ENCODE measurements around the gene WARS2. TPM values are rescaled to one million over a fixed set of nuclear protein-coding genes. Genes with fewer than 3 reads are reported as not detected.

The WARS2 gene
- total RNA-seq, 2 donors from 2014 or later, result 9.9 to 11.8 TPM

DNA sequence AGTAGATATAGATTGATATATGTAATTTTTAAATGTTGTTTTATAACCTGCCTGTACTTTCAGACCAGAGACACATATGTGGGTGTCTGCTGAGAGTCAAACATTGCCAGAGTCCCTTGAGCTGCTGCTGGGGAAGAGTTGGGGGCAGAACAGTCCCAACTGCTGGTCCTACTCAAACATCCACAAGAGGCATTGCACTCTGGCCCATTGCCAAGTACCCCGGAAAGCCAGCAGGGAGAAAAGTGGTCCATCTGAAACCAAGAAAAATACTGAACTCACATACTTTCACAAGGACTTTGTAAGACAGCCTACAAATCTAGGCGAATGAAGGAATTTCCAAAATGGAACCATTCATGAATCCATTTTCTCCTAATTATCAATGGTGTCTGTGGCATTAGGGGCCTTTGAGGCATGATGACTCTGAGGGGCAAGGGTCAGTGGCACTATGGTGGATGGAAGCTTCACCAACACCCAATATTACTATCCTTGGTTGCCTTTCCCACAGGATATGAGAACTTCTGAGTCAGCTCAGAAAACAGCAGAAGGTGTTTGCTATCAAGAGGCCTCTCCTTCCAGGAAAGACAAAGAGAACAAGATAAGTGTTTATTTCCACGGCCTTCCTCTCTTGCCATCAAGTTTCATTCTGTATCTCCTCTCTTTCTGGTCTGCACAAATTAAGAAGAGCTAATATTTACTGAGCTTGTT is 145.0 kb downstream of the WARS2 start:
- Mint-ChIP-seq H3K9me3 (peaks cover 3% of the 10 kb centered on the region), H3K36me3 (ENCODE audit: low read depth) (no peaks in the 10 kb centered on the region), H3K4me1 (peaks cover 13% of the 10 kb centered on the region), H3K27ac (no peak overlapping the region), H3K4me3 (no peak overlapping the region), H3K27me3 (ENCODE audit: insufficient read depth) (peaks cover 100% of the 10 kb centered on the region)
- TF ChIP-seq, protein P1, sequence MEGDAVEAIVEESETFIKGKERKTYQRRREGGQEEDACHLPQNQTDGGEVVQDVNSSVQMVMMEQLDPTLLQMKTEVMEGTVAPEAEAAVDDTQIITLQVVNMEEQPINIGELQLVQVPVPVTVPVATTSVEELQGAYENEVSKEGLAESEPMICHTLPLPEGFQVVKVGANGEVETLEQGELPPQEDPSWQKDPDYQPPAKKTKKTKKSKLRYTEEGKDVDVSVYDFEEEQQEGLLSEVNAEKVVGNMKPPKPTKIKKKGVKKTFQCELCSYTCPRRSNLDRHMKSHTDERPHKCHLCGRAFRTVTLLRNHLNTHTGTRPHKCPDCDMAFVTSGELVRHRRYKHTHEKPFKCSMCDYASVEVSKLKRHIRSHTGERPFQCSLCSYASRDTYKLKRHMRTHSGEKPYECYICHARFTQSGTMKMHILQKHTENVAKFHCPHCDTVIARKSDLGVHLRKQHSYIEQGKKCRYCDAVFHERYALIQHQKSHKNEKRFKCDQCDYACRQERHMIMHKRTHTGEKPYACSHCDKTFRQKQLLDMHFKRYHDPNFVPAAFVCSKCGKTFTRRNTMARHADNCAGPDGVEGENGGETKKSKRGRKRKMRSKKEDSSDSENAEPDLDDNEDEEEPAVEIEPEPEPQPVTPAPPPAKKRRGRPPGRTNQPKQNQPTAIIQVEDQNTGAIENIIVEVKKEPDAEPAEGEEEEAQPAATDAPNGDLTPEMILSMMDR (conservative IDR thresholded peaks at IDR 0.05), result no peak
- 90% methylated on average over 2 to 3 of the region's 3 CpGs for WGBS, 2 experiments (ENCODE audit: insufficient coverage in 1 of 2, insufficient read length in 1 of 2)
- Histone ChIP-seq H3K4me3 (ENCODE audit: low read length) (no peak overlapping the region), H3K4me1 (ENCODE audit: control insufficient read depth, insufficient read depth, low read length) (no peaks in the 10 kb centered on the region), H3K27me3 (ENCODE audit: control insufficient read depth, insufficient read depth, low read length, poor library complexity, severe bottlenecking) (peaks cover 98% of the 10 kb centered on the region), H3K36me3 (ENCODE audit: control insufficient read depth, insufficient read depth, low read length) (no peaks in the 10 kb centered on the region), H3K9ac (ENCODE audit: extremely low read depth, low read length, poor library complexity, severe bottlenecking) (no peak overlapping the region), H3K9me3 (ENCODE audit: control insufficient read depth, low read length) (peaks cover 5% of the 10 kb centered on the region), H3K27ac (ENCODE audit: low read depth, low read length) (no peak overlapping the region)
- no peak for DNase-seq

DNA sequence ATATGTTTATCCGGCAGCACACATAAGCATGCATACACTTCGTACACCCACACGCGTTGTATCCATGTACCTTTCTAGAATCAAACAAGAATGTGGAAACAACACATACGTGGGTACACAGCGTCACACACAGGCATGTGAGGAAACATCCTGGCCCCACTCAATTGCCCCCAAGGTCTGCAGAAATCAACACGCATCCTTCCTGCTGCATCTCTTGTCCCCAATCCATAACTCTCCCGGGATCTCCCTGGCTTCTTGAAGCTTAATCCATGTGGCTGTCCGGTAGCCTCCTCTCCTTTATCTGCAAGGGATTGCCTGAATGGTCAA is 146.8 kb downstream of the WARS2 start:
- Histone ChIP-seq H3K4me3 (ENCODE audit: low read length) (no peak overlapping the region), H3K4me1 (ENCODE audit: control insufficient read depth, insufficient read depth, low read length) (no peaks in the 10 kb centered on the region), H3K9ac (ENCODE audit: extremely low read depth, low read length, poor library complexity, severe bottlenecking) (no peak overlapping the region), H3K36me3 (ENCODE audit: control insufficient read depth, insufficient read depth, low read length) (no peaks in the 10 kb centered on the region), H3K27ac (ENCODE audit: low read depth, low read length) (no peak overlapping the region), H3K9me3 (ENCODE audit: control insufficient read depth, low read length) (peaks cover 5% of the 10 kb centered on the region), H3K27me3 (ENCODE audit: control insufficient read depth, insufficient read depth, low read length, poor library complexity, severe bottlenecking) (peaks cover 98% of the 10 kb centered on the region)
- no peaks in the 10 kb centered on the region for H3K36me3 Mint-ChIP-seq (ENCODE audit: low read depth)
- WGBS, 2 experiments (ENCODE audit: insufficient coverage in 1 of 2, insufficient read length in 1 of 2), result 57 to 73% methylated on average over 7 to 9 of the region's 9 CpGs
- no peak overlapping the region for H3K4me3 Mint-ChIP-seq
- TF ChIP-seq, protein P1 (conservative IDR thresholded peaks at IDR 0.05), result no peak
- peaks cover 100% of the 10 kb centered on the region for H3K27me3 Mint-ChIP-seq (ENCODE audit: insufficient read depth)
- DNase-seq, result no peak
- H3K27ac Mint-ChIP-seq, result no peak overlapping the region
- H3K4me1 Mint-ChIP-seq, result peaks cover 18% of the 10 kb centered on the region
- H3K9me3 Mint-ChIP-seq, result peaks cover 3% of the 10 kb centered on the region

DNA sequence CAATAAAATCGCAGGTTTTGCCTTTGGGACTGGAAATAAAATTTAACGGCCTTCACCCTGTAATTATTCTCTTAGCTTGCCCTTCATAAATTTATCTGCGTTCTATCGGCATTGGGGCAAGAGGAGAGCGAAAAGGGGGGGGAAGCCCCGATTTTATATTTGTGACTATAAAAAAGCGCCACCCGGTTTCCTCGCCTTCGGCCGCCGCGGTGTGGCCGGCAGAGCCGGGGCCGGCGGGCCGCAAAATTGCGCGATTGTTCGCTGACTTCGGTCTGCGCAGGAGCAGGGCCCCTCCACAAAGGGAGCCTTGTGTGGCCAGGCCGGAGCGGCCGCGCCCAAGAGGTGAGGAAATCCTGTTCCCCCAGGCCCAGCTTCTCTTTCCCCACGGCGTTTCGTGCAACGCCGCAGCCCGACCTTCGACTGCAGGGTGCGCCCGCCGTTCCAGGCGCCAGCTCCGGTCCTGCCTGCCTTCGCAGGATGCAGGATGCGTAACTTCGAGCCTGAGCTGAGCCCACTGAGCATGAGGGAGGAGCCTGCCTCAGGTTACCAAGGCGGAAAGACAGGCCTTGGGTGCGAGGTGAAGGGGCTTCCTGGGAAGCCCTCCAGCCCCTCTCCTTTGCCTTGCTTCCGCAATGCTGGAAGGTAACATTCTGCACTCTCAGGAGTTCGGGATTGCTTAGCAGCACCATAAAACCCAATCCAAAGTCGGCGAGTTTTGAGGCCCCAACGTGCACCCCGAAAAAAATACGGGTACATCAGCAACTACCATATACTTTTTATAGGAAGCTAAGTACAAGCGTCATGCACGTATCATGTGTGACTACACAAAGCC is 147.4 kb downstream of the WARS2 start:
- Mint-ChIP-seq H3K4me3 (no peak overlapping the region), H3K27me3 (ENCODE audit: insufficient read depth) (peaks cover 100% of the 10 kb centered on the region), H3K36me3 (ENCODE audit: low read depth) (no peaks in the 10 kb centered on the region), H3K4me1 (peaks cover 21% of the 10 kb centered on the region), H3K27ac (no peak overlapping the region), H3K9me3 (peaks cover 3% of the 10 kb centered on the region)
- H3K4me1 ChIP-seq (ENCODE audit: control insufficient read depth, insufficient read depth, low read length), result peaks cover 6% of the 10 kb centered on the region
- no peaks in the 10 kb centered on the region for H3K36me3 ChIP-seq (ENCODE audit: control insufficient read depth, insufficient read depth, low read length)
- peaks cover 98% of the 10 kb centered on the region for H3K27me3 ChIP-seq (ENCODE audit: control insufficient read depth, insufficient read depth, low read length, poor library complexity, severe bottlenecking)
- H3K27ac ChIP-seq (ENCODE audit: low read depth, low read length), result no peak overlapping the region
- H3K4me3 ChIP-seq (ENCODE audit: low read length), result no peak overlapping the region
- TF ChIP-seq, protein P1 (conservative IDR thresholded peaks at IDR 0.05), result no peak
- H3K9ac ChIP-seq (ENCODE audit: extremely low read depth, low read length, poor library complexity, severe bottlenecking), result no peak overlapping the region
- H3K9me3 ChIP-seq (ENCODE audit: control insufficient read depth, low read length), result peaks cover 5% of the 10 kb centered on the region
- DNase-seq, result peak; percentile 68
- WGBS, 2 experiments (ENCODE audit: insufficient coverage in 1 of 2, insufficient read length in 1 of 2), result 49 to 54% methylated on average over 28 to 53 of the region's 53 CpGs
